NCI-H774 (cell line): ENCODE results near the gene IL31RA.
"Not testable (repeated sequence)": the region's sequence is repeated elsewhere in the genome, so short reads cannot be mapped to it uniquely, and the experiment has no call there.

Source experiments
- DNase-seq: peaks from one replicate; lab custom pipeline; 2025; lab: John Stamatoyannopoulos, UW

IL31RA gene

GRCh38 chr5:55850839-55851674 is at the start of gene IL31RA:
TSS of gene IL31RA (plus strand) at chr5:55851357. CDS start at chr5:55851571, 214 bp downstream.
- no peak for DNase-seq

- not testable (repeated sequence) for DNase-seq
Measured at GRCh38 chr5:55808814-55809213, 42.3 kb upstream of the IL31RA start.

- DNase-seq, result not testable (repeated sequence)
Measured at GRCh38 chr5:55815939-55816338, 35.2 kb upstream of the IL31RA start.

GRCh38 chr5:55816342-55816741 is 34.8 kb upstream of the IL31RA start:
- DNase-seq, result no peak

- no peak for DNase-seq
Measured at GRCh38 chr5:55817030-55817429, 34.1 kb upstream of the IL31RA start.

GRCh38 chr5:55820488-55820887 is 30.7 kb upstream of the IL31RA start:
- no peak for DNase-seq

- DNase-seq, result no peak
Measured at GRCh38 chr5:55821731-55822512, 29.2 kb upstream of the IL31RA start.

- no peak for DNase-seq
Measured at GRCh38 chr5:55823151-55823796, 27.9 kb upstream of the IL31RA start.

GRCh38 chr5:55829956-55830355 is 21.2 kb upstream of the IL31RA start:
- no peak for DNase-seq

GRCh38 chr5:55832446-55832845 is 18.7 kb upstream of the IL31RA start:
- no peak for DNase-seq

GRCh38 chr5:55836191-55836590 is 15.0 kb upstream of the IL31RA start:
- DNase-seq, result no peak

GRCh38 chr5:55841976-55842375 is 9.2 kb upstream of the IL31RA start:
- no peak for DNase-seq

- DNase-seq, result no peak
Measured at GRCh38 chr5:55847837-55848236, 3.3 kb upstream of the IL31RA start.

GRCh38 chr5:55848783-55849182 is 2.4 kb upstream of the IL31RA start:
- DNase-seq, result no peak

- no peak for DNase-seq
Measured at GRCh38 chr5:55851675-55851979, 470 bp downstream of the IL31RA start.

GRCh38 chr5:55852503-55852902 is 1.3 kb downstream of the IL31RA start:
- DNase-seq, result no peak

GRCh38 chr5:55853041-55853670 is 2.0 kb downstream of the IL31RA start:
- no peak for DNase-seq

- no peak for DNase-seq
Measured at GRCh38 chr5:55853818-55854217, 2.7 kb downstream of the IL31RA start.

GRCh38 chr5:55855509-55855908 is 4.4 kb downstream of the IL31RA start:
- no peak for DNase-seq

GRCh38 chr5:55856516-55857246 is 5.5 kb downstream of the IL31RA start:
- no peak for DNase-seq

- DNase-seq, result no peak
Measured at GRCh38 chr5:55857247-55857640, 6.1 kb downstream of the IL31RA start.

GRCh38 chr5:55858104-55858503 is 6.9 kb downstream of the IL31RA start:
- DNase-seq, result no peak
